ENCODE measurements around the gene IL15. TPM values are rescaled to one million over a fixed set of nuclear protein-coding genes. Genes with fewer than 3 reads are reported as not detected.

IL15 gene
- total and polyA plus RNA-seq, 2 of the 8 experiments (the other 6 are each of a cell fraction or from before 2014, with no cell fraction given), result 0.30 to 0.61 TPM

GRCh38 chr4:141675384-141675783 is 39.0 kb downstream of the IL15 start:
- Histone ChIP-seq H2BK5ac (ENCODE audit: low read depth, low read length) (no peak overlapping the region), H3K23me2 (ENCODE audit: low read depth, low read length) (no peaks in the 10 kb centered on the region), H2AFZ (ENCODE audit: low read length) (no peak overlapping the region), H3K56ac (replicated peaks; ENCODE audit: insufficient read length, low read depth, low read length) (no peak overlapping the region), H3K18ac (ENCODE audit: extremely low read depth, low read length) (no peak overlapping the region), H2BK120ac (replicated peaks; ENCODE audit: low read depth, low read length) (no peak overlapping the region), H3K27me3 (replicated peaks in 1 of 4; ENCODE audit: control insufficient read depth in 3 of 4, extremely low read depth in 1 of 4, insufficient read depth in 3 of 4, low read length in 3 of 4) (no peaks in the 10 kb centered on the region), H3K79me2 (ENCODE audit: control insufficient read depth in 1 of 2, insufficient read depth in 2 of 2, low read length in 2 of 2) (no peaks in the 10 kb centered on the region), H3K9me3 (ENCODE audit: insufficient read depth in 2 of 2, low read depth in 1 of 2, low read length in 1 of 2) (no peaks in the 10 kb centered on the region), H3K79me1 (ENCODE audit: low read depth, low read length) (no peaks in the 10 kb centered on the region), H3K4me2 (ENCODE audit: insufficient read depth in 1 of 2, low read depth in 2 of 2, low read length in 2 of 2) (no peak overlapping the region), H3K9ac (replicated peaks in 1 of 4; ENCODE audit: extremely low read depth in 1 of 4, low read depth in 3 of 4, low read length in 3 of 4) (no peak overlapping the region; a peak in 1 of 7 replicates), H3K4me1 (replicated peaks in 1 of 4; ENCODE audit: control insufficient read depth in 3 of 4, insufficient read depth in 4 of 4, low read length in 3 of 4) (peaks cover 0 to 3% (median 0%) of the 10 kb centered on the region in 4 experiments; a peak in 1 of 7 replicates), H2BK12ac (ENCODE audit: low read depth, low read length) (no peak overlapping the region), H2BK15ac (ENCODE audit: low read length) (no peak overlapping the region), H2BK20ac (ENCODE audit: low read length) (no peak overlapping the region), H4K20me1 (replicated peaks in 1 of 2; ENCODE audit: control insufficient read depth in 1 of 2, insufficient read depth in 2 of 2, low read length in 2 of 2) (no peaks in the 10 kb centered on the region), H3K14ac (ENCODE audit: insufficient read length) (no peak overlapping the region), H4K91ac (replicated peaks; ENCODE audit: insufficient read length, low read length) (no peak overlapping the region), H3K4ac (replicated peaks; ENCODE audit: insufficient read length, low read depth, low read length) (no peak overlapping the region), H4K8ac (ENCODE audit: extremely low read depth, insufficient read depth, low read length) (no peak overlapping the region), H3K23ac (ENCODE audit: insufficient read length) (no peak overlapping the region), H4K5ac (ENCODE audit: insufficient read length, low read depth, low read length) (no peak overlapping the region), H2AK5ac (ENCODE audit: low read depth, low read length) (no peak overlapping the region), H3K36me3 (ENCODE audit: control insufficient read depth in 2 of 4, insufficient read depth in 4 of 4, low read length in 3 of 4) (no peaks in the 10 kb centered on the region), H3K27ac (ENCODE audit: low read depth, low read length) (no peak overlapping the region), H3K4me3 (ENCODE audit: extremely low read depth in 1 of 4, insufficient read depth in 2 of 4, low read depth in 3 of 4, low read length in 4 of 4) (no peak overlapping the region)
- FAIRE-seq, result no peak
- POLR2A ChIA-PET (ENCODE audit: partially characterized antibody), result no interaction called here
- WGBS, 2 experiments (ENCODE audit: extremely low coverage in 1 of 2, insufficient coverage in 1 of 2, insufficient read length in 1 of 2, insufficient replicate concordance in 2 of 2, low coverage in 1 of 2, low lambda C conversion rate in 2 of 2, missing lambda C conversion rate in 1 of 2), result 88% methylated on average over 2 of the region's 2 CpGs; no CpG with 5 or more reads in 1 of the 2 experiments
- no peak for DNase-seq (ENCODE audit: low read depth in 1 of 2, low spot score in 2 of 2)
- CTCF ChIA-PET (ENCODE audit: partially characterized antibody), result interaction anchor here (1.1 to 2.3 kb wide), 2 partner anchors 21 to 329 kb away, joined by 3 to 6 read pairs; no protein-coding TSS in a partner anchor
- TF ChIP-seq JUND (IDR thresholded peaks at IDR 0.05; ENCODE audit: low read length) (no peak), KDM1A (IDR thresholded peaks at IDR 0.05; ENCODE audit: borderline replicate concordance, low read length) (no peak), SP2 (IDR thresholded peaks at IDR 0.05; ENCODE audit: low read length) (no peak), MAFK (IDR thresholded peaks at IDR 0.05; ENCODE audit: low read depth, low read length) (no peak), YY1 (IDR thresholded peaks at IDR 0.05; ENCODE audit: low read depth, low read length) (no peak), HDAC2 (IDR thresholded peaks at IDR 0.05; ENCODE audit: borderline replicate concordance in 1 of 2, low read depth in 2 of 2, low read length in 2 of 2) (no peak), ASH2L (IDR thresholded peaks at IDR 0.05; ENCODE audit: low read length) (no peak), JUN (IDR thresholded peaks at IDR 0.05; ENCODE audit: low read depth, low read length) (no peak), HDAC6 (IDR thresholded peaks at IDR 0.05; ENCODE audit: low read depth, low read length) (no peak), CTBP2 (IDR thresholded peaks at IDR 0.05; ENCODE audit: borderline replicate concordance, insufficient read depth, insufficient read length, low read length) (no peak)
- TF ChIP-seq, protein P1, sequence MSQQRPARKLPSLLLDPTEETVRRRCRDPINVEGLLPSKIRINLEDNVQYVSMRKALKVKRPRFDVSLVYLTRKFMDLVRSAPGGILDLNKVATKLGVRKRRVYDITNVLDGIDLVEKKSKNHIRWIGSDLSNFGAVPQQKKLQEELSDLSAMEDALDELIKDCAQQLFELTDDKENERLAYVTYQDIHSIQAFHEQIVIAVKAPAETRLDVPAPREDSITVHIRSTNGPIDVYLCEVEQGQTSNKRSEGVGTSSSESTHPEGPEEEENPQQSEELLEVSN (IDR thresholded peaks at IDR 0.05), result no peak

Measured in H1 (cell line).